ENCODE results near the gene B3GNT5.

The B3GNT5 gene

DNA sequence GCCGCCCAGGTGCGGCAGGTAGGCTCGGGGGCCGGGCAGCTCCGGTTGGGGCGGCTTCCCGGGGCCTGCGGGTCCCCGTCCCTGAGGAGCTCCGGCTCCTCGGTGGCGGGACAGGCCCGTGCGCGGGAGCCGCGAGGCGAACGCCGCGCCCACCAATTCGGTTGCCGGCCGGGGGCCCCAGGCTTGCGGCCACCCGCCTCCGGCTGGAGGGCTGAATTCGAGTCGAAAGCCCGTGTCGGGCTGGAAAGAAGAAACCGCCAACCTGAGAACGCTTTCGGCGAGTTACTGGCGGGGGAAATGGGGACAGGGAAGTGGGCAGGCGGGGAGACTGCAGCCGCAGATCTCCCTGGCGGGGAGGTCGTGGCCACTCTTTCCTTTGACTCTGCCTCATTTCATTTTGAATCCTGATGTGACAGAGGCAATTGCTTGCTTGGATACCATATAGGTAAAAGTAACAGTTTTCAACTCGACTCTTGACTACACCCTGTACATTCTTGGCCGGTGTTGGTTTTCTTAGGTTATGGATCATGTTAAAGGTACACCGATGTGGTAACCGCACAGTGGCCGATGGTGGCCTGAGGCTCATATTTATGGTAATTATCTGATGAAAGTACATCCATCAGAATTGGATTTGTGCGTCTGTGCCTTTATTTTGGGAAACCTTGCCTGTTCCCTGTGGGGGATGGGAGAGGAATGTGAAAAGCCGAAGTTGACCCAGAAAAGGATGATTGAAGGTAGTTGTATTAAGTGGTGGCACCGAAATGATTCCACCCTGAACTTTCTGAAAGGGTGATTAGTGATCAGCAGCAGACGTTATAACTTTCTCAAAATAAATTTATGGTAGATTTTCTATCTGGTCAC is 1.7 kb downstream of the B3GNT5 start:
- H3K4me3 ChIP-seq (replicated peaks; ENCODE audit: low read depth, low read length) = peak overlapping the region; percentile 81
- TF ChIP-seq, protein P1, sequence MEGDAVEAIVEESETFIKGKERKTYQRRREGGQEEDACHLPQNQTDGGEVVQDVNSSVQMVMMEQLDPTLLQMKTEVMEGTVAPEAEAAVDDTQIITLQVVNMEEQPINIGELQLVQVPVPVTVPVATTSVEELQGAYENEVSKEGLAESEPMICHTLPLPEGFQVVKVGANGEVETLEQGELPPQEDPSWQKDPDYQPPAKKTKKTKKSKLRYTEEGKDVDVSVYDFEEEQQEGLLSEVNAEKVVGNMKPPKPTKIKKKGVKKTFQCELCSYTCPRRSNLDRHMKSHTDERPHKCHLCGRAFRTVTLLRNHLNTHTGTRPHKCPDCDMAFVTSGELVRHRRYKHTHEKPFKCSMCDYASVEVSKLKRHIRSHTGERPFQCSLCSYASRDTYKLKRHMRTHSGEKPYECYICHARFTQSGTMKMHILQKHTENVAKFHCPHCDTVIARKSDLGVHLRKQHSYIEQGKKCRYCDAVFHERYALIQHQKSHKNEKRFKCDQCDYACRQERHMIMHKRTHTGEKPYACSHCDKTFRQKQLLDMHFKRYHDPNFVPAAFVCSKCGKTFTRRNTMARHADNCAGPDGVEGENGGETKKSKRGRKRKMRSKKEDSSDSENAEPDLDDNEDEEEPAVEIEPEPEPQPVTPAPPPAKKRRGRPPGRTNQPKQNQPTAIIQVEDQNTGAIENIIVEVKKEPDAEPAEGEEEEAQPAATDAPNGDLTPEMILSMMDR (IDR thresholded peaks at IDR 0.05; ENCODE audit: low read length, missing control alignments) = no peak
- no peak for DNase-seq (ENCODE audit: low read depth)

DNA sequence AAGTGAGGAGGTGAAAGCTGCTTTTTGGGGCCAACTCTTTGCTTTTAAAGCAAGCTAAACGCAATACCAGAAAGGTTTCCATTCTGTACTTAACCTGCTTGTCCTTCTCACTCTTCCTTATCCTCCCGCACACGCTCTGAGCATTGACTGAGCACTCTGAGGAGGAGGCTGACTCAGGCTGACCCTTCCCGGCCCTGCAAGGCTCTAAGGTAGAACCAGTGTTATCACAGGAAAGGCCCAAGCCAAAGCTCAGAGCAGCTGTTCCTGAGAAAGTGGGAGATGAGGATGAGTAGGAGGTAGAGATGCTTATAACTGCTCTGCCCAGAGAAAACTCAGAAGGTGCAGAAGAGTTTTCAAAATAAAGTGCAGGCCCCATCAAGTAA is 2.3 kb downstream of the B3GNT5 start:
- H3K4me3 ChIP-seq (replicated peaks; ENCODE audit: low read depth, low read length) = peak overlapping the region; percentile 81
- TF ChIP-seq, protein P1 (IDR thresholded peaks at IDR 0.05; ENCODE audit: low read length, missing control alignments) = no peak
- peak; percentile 38 for DNase-seq (ENCODE audit: low read depth)

DNA sequence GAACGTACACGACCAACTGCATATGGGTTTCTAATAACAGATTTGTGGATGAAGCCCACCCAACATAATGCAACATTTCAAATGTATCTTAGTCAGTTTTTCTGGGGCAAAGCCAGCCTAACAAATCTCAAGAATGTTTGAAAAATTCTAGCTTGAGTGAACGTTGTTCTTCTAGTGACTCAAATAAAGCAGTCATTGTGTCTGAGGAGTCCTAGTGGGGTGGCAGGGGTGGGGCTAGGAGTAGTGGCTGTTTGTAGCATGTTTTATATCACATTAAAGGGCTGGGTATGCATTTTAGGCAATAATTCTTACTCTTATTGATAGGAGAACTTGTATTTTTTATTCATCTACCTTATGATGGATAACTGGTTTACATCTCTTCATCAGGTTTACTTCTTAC is 6.0 kb downstream of the B3GNT5 start:
- TF ChIP-seq, protein P1 (IDR thresholded peaks at IDR 0.05; ENCODE audit: low read length, missing control alignments) = no peak
- DNase-seq (ENCODE audit: low read depth) = no peak
- H3K4me3 ChIP-seq (replicated peaks; ENCODE audit: low read depth, low read length) = no peak overlapping the region

DNA sequence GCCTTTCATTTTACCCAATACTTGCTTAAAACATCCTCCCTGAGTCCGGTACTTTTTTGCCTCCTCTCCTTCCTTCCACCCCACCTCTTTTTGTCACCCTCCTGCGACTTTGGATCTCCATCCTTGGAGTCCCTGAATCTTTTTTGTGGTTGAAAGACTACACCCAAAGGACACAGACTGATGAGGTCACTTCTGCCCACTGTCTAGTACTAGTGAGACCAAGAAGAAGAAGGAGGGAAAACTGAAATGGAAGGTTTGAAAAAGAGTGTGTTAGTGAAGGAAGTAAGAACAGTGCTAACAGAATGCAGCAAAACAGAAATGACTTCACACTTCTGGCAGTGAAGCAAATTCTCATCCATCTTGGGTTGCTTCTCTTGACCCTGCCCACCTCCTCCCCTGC is 6.6 kb downstream of the B3GNT5 start:
- H3K4me3 ChIP-seq (replicated peaks; ENCODE audit: low read depth, low read length) = no peak overlapping the region
- DNase-seq (ENCODE audit: low read depth) = no peak
- TF ChIP-seq, protein P1 (IDR thresholded peaks at IDR 0.05; ENCODE audit: low read length, missing control alignments) = no peak

DNA sequence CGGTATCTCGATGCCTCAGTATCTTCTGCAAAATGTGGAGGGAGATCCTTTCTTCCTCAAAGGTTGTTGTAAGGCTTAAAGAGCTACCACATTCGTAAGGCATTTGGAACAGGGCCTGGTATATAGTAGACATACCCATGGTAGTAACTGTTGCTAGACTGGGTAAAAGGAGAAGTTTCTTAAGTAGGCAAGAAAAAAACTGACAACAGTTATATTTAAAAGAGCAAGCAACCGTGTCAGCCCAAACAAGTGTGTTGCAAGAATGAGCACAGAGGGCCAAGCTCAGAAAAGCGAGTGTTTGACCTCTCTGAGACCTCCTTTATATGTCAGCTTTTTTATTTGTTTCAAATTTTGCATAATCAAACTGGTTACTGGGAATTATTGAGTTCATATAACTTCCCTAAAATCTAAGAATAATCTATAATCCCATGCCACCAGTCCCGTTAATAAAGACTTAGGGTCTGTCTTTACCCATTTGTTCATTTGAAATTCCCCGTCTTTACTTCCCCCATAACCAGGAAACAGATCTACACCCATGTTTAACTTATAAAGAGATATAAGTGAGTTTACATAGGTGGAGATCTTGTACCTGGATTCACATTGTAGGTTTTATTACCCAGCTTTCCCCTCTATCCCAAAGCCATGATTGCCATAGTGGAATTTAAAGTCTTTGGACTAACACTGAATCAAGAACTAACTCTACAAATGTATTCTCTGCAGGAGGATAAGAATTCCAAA is 7.3 kb downstream of the B3GNT5 start:
- TF ChIP-seq, protein P1 (IDR thresholded peaks at IDR 0.05; ENCODE audit: low read length, missing control alignments) = no peak
- DNase-seq (ENCODE audit: low read depth) = peak; percentile 45
- H3K4me3 ChIP-seq (replicated peaks; ENCODE audit: low read depth, low read length) = no peak overlapping the region

DNA sequence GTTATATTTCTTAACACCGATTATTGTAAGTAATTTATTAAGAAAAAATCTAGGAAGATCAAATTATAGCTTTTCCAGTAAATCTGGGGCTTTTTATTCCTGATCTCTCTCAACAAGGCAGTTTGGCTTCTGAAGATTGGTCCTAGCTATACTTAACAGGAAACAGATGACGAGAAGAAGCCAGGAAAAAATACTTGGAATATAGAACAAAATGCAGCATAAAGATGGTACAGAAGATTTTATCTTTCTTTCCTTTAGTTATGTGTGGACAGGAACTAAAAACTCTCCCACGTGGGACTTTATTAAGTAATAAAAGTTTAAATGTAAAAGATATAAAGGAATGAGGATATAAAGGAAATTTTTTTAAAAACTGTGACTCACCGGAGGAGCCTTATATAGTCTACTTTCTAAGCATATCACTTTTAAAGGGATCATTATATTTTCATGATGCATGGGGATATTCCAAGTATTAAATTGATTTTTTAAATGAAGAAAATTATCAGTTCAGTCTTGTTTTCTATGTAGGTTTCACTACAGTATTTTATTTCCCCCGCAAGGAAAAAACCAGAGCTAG is 8.2 kb downstream of the B3GNT5 start:
- DNase-seq (ENCODE audit: low read depth) = no peak
- H3K4me3 ChIP-seq (replicated peaks; ENCODE audit: low read depth, low read length) = no peak overlapping the region
- TF ChIP-seq, protein P1 (IDR thresholded peaks at IDR 0.05; ENCODE audit: low read length, missing control alignments) = no peak
